Activated CD4-positive, alpha-beta T cell treated with anti-CD3 and anti-CD28 coated beads, Interleukin-2, amount 50 U/mL, for 4 hours (primary cell): Measurements from ENCODE around the gene FLII.

ENCODE experiments used
- DNase-seq, 2 experiments: peaks; one replicate each; pipeline ENCODE4 v3.0.0-alpha.2; 2020

Gene FLII

GRCh38 chr17:18260332-18261145, 2.0 kb upstream of the FLII start, which contains the start of gene MIEF2:
MIEF2 (plus strand) TSS chr17:18260662; CDS start chr17:18262721, 2,059 bp downstream.
- peak; percentile 89 for DNase-seq

GRCh38 chr17:18259621-18260331, 1.2 kb upstream of the FLII start:
- no peak for DNase-seq

- peak; percentile 24 to 27 for DNase-seq
These were observed 569 bp downstream of the FLII start for GRCh38 chr17:18257982-18258355.

- no peak for DNase-seq
These were observed 1.1 kb downstream of the FLII start for GRCh38 chr17:18257268-18257981.

- no peak for DNase-seq
These were observed 1.8 kb downstream of the FLII start for GRCh38 chr17:18256776-18257175.

- no peak for DNase-seq
These were observed 2.2 kb downstream of the FLII start for GRCh38 chr17:18256351-18256750.

GRCh38 chr17:18254888-18255649, 3.5 kb downstream of the FLII start:
- no peak for DNase-seq

- no peak for DNase-seq
These were observed 4.4 kb downstream of the FLII start for GRCh38 chr17:18253947-18254821.

GRCh38 chr17:18253187-18253884, 5.2 kb downstream of the FLII start:
- no peak for DNase-seq

GRCh38 chr17:18252160-18252559, 6.4 kb downstream of the FLII start:
- no peak for DNase-seq

GRCh38 chr17:18251204-18251603, 7.3 kb downstream of the FLII start:
- DNase-seq = no peak

GRCh38 chr17:18250708-18251107, 7.8 kb downstream of the FLII start:
- DNase-seq = no peak

- no peak for DNase-seq
These were observed 8.3 kb downstream of the FLII start for GRCh38 chr17:18250259-18250658.

- DNase-seq = no peak
These were observed 9.7 kb downstream of the FLII start for GRCh38 chr17:18248811-18249210.

- peak; percentile 56 to 63 for DNase-seq
These were observed 10.2 kb downstream of the FLII start for GRCh38 chr17:18248300-18248731.

GRCh38 chr17:18247613-18248001, 10.9 kb downstream of the FLII start:
- no peak for DNase-seq

GRCh38 chr17:18246880-18247612, 11.5 kb downstream of the FLII start:
- no peak for DNase-seq

GRCh38 chr17:18246109-18246725, 12.3 kb downstream of the FLII start:
- no peak for DNase-seq

GRCh38 chr17:18245038-18245776, 13.3 kb downstream of the FLII start:
- no peak for DNase-seq
